HEK293 (cell line): ENCODE data around the gene SLC35B4.

ENCODE experiments used
- CTCF ChIA-PET: fragments of 350-600 bp; formaldehyde crosslinking; extraction: SDS; loops from one replicate; lab custom pipeline; 2021; ENCODE audit warnings: antibody characterized with exemption; lab: Yijun Ruan, JAX
- POLR2A ChIA-PET: fragments of 300-600 bp; formaldehyde crosslinking; extraction: SDS; loops from one replicate; lab custom pipeline; 2020; ENCODE audit warnings: antibody characterized with exemption, inconsistent platforms; lab: Yijun Ruan, JAX
- H3K27ac ChIP-seq: fragments of 200-500 bp; sonication (Bioruptor generic); 2 replicates; pipeline ENCODE4 v1.5.1; 2014; ENCODE audit warnings: low read depth, low read length, control low read depth, inconsistent platforms; ENCODE audit errors: extremely low read depth
- H3K36me3 ChIP-seq, 2 experiments: fragments of 200-500 bp in 1 of 2; sonication (Bioruptor generic) in 1 of 2; 1 replicate in 1 of 2; 2 replicates in 1 of 2; pipeline ENCODE4 v1.5.1; 2014 to 2017; ENCODE audit warnings: inconsistent platforms in 2 of 2, low read length in 2 of 2; ENCODE audit not compliant: control insufficient read depth in 2 of 2, insufficient read depth in 1 of 2
- H3K4me1 ChIP-seq: fragments of 200-500 bp; sonication (Bioruptor generic); 2 replicates; pipeline ENCODE4 v1.5.1; 2014; ENCODE audit warnings: mild to moderate bottlenecking, low read length, inconsistent platforms; ENCODE audit not compliant: control insufficient read depth, insufficient read depth
- H3K4me3 ChIP-seq: 2 replicates; pipeline ENCODE4 v1.5.1; 2011; ENCODE audit warnings: low read depth, mild to moderate bottlenecking, control low read depth, low read length, moderate library complexity
- H3K9me3 ChIP-seq: fragments of 200-500 bp; sonication (Bioruptor generic); 2 replicates; pipeline ENCODE4 v1.5.1; 2014; ENCODE audit warnings: low read depth, low read length, inconsistent platforms; ENCODE audit not compliant: control insufficient read depth, insufficient read depth
- BCL11A ChIP-seq: fragments of 450-650 bp; formaldehyde crosslinking; IDR thresholded peaks from 2 replicates; pipeline ENCODE4 v1.5.1; 2016; ENCODE audit warnings: low read depth, missing biosample characterization, missing genetic modification characterization
- ELK4 ChIP-seq: IDR thresholded peaks from 2 replicates; pipeline ENCODE4 v1.6.1; 2011; ENCODE audit warnings: mild to moderate bottlenecking, low read depth, low read length, borderline replicate concordance
- MYNN ChIP-seq: fragments of 450-650 bp; formaldehyde crosslinking; IDR thresholded peaks from 2 replicates; pipeline ENCODE4 v1.5.1; 2016; ENCODE audit warnings: missing biosample characterization, missing genetic modification characterization, borderline replicate concordance
- OVOL3 ChIP-seq: fragments of 450-650 bp; formaldehyde crosslinking; IDR thresholded peaks from 2 replicates; pipeline ENCODE4 v1.5.1; 2016; ENCODE audit warnings: missing biosample characterization, missing genetic modification characterization
- SP2 ChIP-seq: fragments of 450-650 bp; formaldehyde crosslinking; IDR thresholded peaks from 2 replicates; pipeline ENCODE4 v1.5.1; 2016; ENCODE audit warnings: missing biosample characterization, missing genetic modification characterization
- TCF7L2 ChIP-seq: IDR thresholded peaks from 2 replicates; pipeline ENCODE4 v1.6.1; 2011; ENCODE audit warnings: low read depth, mild to moderate bottlenecking, inconsistent platforms, low read length, moderate library complexity, borderline replicate concordance
- ZFP37 ChIP-seq: fragments of 450-650 bp; formaldehyde crosslinking; IDR thresholded peaks from 2 replicates; pipeline ENCODE4 v1.5.1; 2016; ENCODE audit warnings: missing biosample characterization, missing genetic modification characterization
- ZNF10 ChIP-seq: fragments of 450-650 bp; formaldehyde crosslinking; IDR thresholded peaks from 2 replicates; pipeline ENCODE4 v1.5.1; 2017; ENCODE audit warnings: missing biosample characterization, missing genetic modification characterization
- ZNF114 ChIP-seq: fragments of 450-650 bp; formaldehyde crosslinking; IDR thresholded peaks from 2 replicates; pipeline ENCODE4 v1.5.0; 2017; ENCODE audit warnings: missing biosample characterization, missing genetic modification characterization
- ZNF121 ChIP-seq: fragments of 450-650 bp; formaldehyde crosslinking; IDR thresholded peaks from 2 replicates; pipeline ENCODE4 v1.5.1; 2016; ENCODE audit warnings: missing biosample characterization, missing genetic modification characterization
- ZNF138 ChIP-seq: fragments of 450-650 bp; formaldehyde crosslinking; IDR thresholded peaks from 2 replicates; pipeline ENCODE4 v1.5.1; 2016; ENCODE audit warnings: missing biosample characterization, missing genetic modification characterization, borderline replicate concordance
- ZNF157 ChIP-seq: fragments of 450-650 bp; formaldehyde crosslinking; IDR thresholded peaks from 2 replicates; pipeline ENCODE4 v1.5.1; 2016; ENCODE audit warnings: missing biosample characterization, missing genetic modification characterization
- ZNF19 ChIP-seq: fragments of 450-650 bp; formaldehyde crosslinking; IDR thresholded peaks from 2 replicates; pipeline ENCODE4; 2016; ENCODE audit warnings: missing biosample characterization, missing genetic modification characterization, low read depth
- ZNF2 ChIP-seq: fragments of 450-650 bp; formaldehyde crosslinking; IDR thresholded peaks from 2 replicates; pipeline ENCODE4 v1.5.1; 2016; ENCODE audit warnings: missing biosample characterization, missing genetic modification characterization
- ZNF239 ChIP-seq: fragments of 450-650 bp; formaldehyde crosslinking; IDR thresholded peaks from 2 replicates; pipeline ENCODE4 v1.5.1; 2016; ENCODE audit warnings: missing biosample characterization, missing genetic modification characterization
- ZNF335 ChIP-seq: fragments of 450-650 bp; formaldehyde crosslinking; conservative IDR thresholded peaks from 2 replicates; pipeline ENCODE4 v1.5.1; 2016; ENCODE audit warnings: missing biosample characterization, missing genetic modification characterization
- ZNF341 ChIP-seq: fragments of 450-650 bp; formaldehyde crosslinking; IDR thresholded peaks from 2 replicates; pipeline ENCODE4; 2016; ENCODE audit warnings: low read depth, missing biosample characterization, missing genetic modification characterization
- ZNF366 ChIP-seq: fragments of 450-650 bp; formaldehyde crosslinking; conservative IDR thresholded peaks from 2 replicates; pipeline ENCODE4 v1.5.1; 2016; ENCODE audit warnings: missing biosample characterization, missing genetic modification characterization
- ZNF473 ChIP-seq: fragments of 450-650 bp; formaldehyde crosslinking; IDR thresholded peaks from 2 replicates; pipeline ENCODE4 v1.5.1; 2017; ENCODE audit warnings: missing biosample characterization, missing genetic modification characterization
- ZNF521 ChIP-seq: fragments of 450-650 bp; formaldehyde crosslinking; IDR thresholded peaks from 2 replicates; pipeline ENCODE4 v1.5.1; 2017; ENCODE audit warnings: missing biosample characterization, mild to moderate bottlenecking, missing genetic modification characterization
- ZNF561 ChIP-seq: fragments of 450-650 bp; IDR thresholded peaks from 2 replicates; pipeline ENCODE4 v1.5.1; 2018; ENCODE audit warnings: missing biosample characterization, missing genetic modification characterization, borderline replicate concordance
- ZNF623 ChIP-seq: fragments of 450-650 bp; formaldehyde crosslinking; IDR thresholded peaks from 2 replicates; pipeline ENCODE4 v1.5.1; 2016; ENCODE audit warnings: missing biosample characterization, missing genetic modification characterization
- ZNF768 ChIP-seq: fragments of 450-650 bp; formaldehyde crosslinking; IDR thresholded peaks from 2 replicates; pipeline ENCODE4 v1.5.1; 2018; ENCODE audit warnings: missing biosample characterization, mild to moderate bottlenecking, missing genetic modification characterization
- ZNF785 ChIP-seq: fragments of 450-650 bp; formaldehyde crosslinking; IDR thresholded peaks from 2 replicates; pipeline ENCODE4 v1.5.1; 2016; ENCODE audit warnings: missing biosample characterization, missing genetic modification characterization
- ZNF830 ChIP-seq: fragments of 450-650 bp; IDR thresholded peaks from 2 replicates; pipeline ENCODE4 v1.5.0; 2018; ENCODE audit warnings: missing biosample characterization, missing genetic modification characterization, low read depth, mild to moderate bottlenecking, moderate library complexity

The SLC35B4 gene

GRCh38 chr7:134351424-134351823 lies 34.7 kb upstream of the SLC35B4 start:
- ChIA-PET CTCF (no interaction called here), POLR2A (no interaction called here)
- no peak overlapping the region for H3K27ac ChIP-seq
- no peaks in the 10 kb centered on the region for H3K36me3 ChIP-seq
- TF ChIP-seq SP2 (tag by site-specific recombination): no peak
- no peak for TF ChIP-seq ZNF785 (tag by site-specific recombination)
- no peak for TF ChIP-seq ZNF623 (tag by site-specific recombination)
- TF ChIP-seq ZNF121 (tag by site-specific recombination): no peak
- TF ChIP-seq BCL11A (tag by site-specific recombination): no peak
- TF ChIP-seq ZNF335 (tag by site-specific recombination): no peak
- no peak for TF ChIP-seq ZNF157 (tag by site-specific recombination)
- no peak for TF ChIP-seq ZNF830
- TF ChIP-seq ZNF521 (tag by site-specific recombination): no peak
- TF ChIP-seq ZNF114: no peak
- TF ChIP-seq ZNF138 (tag by site-specific recombination): no peak
- no peak for TF ChIP-seq MYNN (tag by site-specific recombination)
- TF ChIP-seq TCF7L2: no peak
- no peak for TF ChIP-seq ZNF19 (tag by site-specific recombination)
- TF ChIP-seq ZNF341 (tag by site-specific recombination): no peak
- no peak overlapping the region for H3K4me3 ChIP-seq
- no peaks in the 10 kb centered on the region for H3K4me1 ChIP-seq
- H3K9me3 ChIP-seq: no peaks in the 10 kb centered on the region

GRCh38 chr7:134350709-134351108 lies 34.0 kb upstream of the SLC35B4 start:
- Histone ChIP-seq H3K9me3 (no peaks in the 10 kb centered on the region), H3K27ac (no peak overlapping the region), H3K4me3 (no peak overlapping the region), H3K36me3 (no peaks in the 10 kb centered on the region), H3K4me1 (no peaks in the 10 kb centered on the region)
- ChIA-PET CTCF (interaction anchor here (0.7 kb wide), 1 partner anchor 15 kb away, joined by 3 read pairs; no protein-coding TSS in a partner anchor), POLR2A (no interaction called here)
- TF ChIP-seq ZNF768 (tag by site-specific recombination) (no peak), ZNF341 (tag by site-specific recombination) (no peak), ZNF10 (no peak), ZNF561 (tag by site-specific recombination) (no peak), OVOL3 (tag by site-specific recombination) (no peak), ZNF473 (tag by site-specific recombination) (no peak), ZNF2 (no peak), ZNF239 (tag by site-specific recombination) (no peak), ELK4 (no peak)

GRCh38 chr7:134347567-134347966 lies 30.8 kb upstream of the SLC35B4 start:
- no peaks in the 10 kb centered on the region for H3K36me3 ChIP-seq
- peak; percentile 71 for TF ChIP-seq ZNF366 (tag by site-specific recombination)
- TF ChIP-seq ZFP37 (tag by site-specific recombination): no peak
- no peaks in the 10 kb centered on the region for H3K4me1 ChIP-seq
- no peak overlapping the region for H3K27ac ChIP-seq
- ChIA-PET CTCF (interaction anchor here (0.6 to 1.8 kb wide), 3 partner anchors 10 to 486 kb away, joined by 3 to 5 read pairs (median 3); no protein-coding TSS in a partner anchor), POLR2A (no interaction called here)
- no peak overlapping the region for H3K4me3 ChIP-seq
- no peaks in the 10 kb centered on the region for H3K9me3 ChIP-seq
